ENCODE measurements around the gene SYCP2L. TPM values are rescaled to one million over a fixed set of nuclear protein-coding genes. Genes with fewer than 3 reads are reported as not detected.
"Not testable (repeated sequence)": the region's sequence is repeated elsewhere in the genome, so short reads cannot be mapped to it uniquely, and the experiment has no call there.

SYCP2L gene
- total and polyA plus RNA-seq, 2 experiments from 2014 or later = 0.13 TPM; not detected in 1

GRCh38 chr6:10908228-10908627, 21.4 kb downstream of the SYCP2L start:
- no peaks in the 10 kb centered on the region for H3K9me2 ChIP-seq (ENCODE audit: insufficient read depth)
- in situ Hi-C loops (cut with MboI) = no loop called here
- no peaks in the 10 kb centered on the region for H3K4me1 ChIP-seq (ENCODE audit: insufficient read depth)
- DNase-seq = no peak
- no peaks in the 10 kb centered on the region for H3K9me3 ChIP-seq (ENCODE audit: low read depth)
- no peak overlapping the region for H3K27ac ChIP-seq
- no peak overlapping the region for H3K4me3 ChIP-seq
- 71 to 81% methylated on average over 1 of the region's 1 CpG for WGBS, 2 experiments (ENCODE audit: low coverage in 1 of 2, low lambda C conversion rate in 2 of 2, missing lambda C conversion rate in 2 of 2)
- H4K20me1 ChIP-seq (ENCODE audit: insufficient read depth) = no peaks in the 10 kb centered on the region
- TF ChIP-seq EZH2phosphoT487 (IDR thresholded peaks at IDR 0.05; ENCODE audit: insufficient read depth, low read depth) = no peak
- no peak for TF ChIP-seq EZH2 (IDR thresholded peaks at IDR 0.05; ENCODE audit: insufficient read depth, poor library complexity, severe bottlenecking)
- no peak overlapping the region for H3K9ac ChIP-seq
- H3F3A ChIP-seq (ENCODE audit: insufficient read depth) = no peaks in the 10 kb centered on the region
- H3K4me2 ChIP-seq (ENCODE audit: unreplicated experiment) = no peak overlapping the region
- no peaks in the 10 kb centered on the region for H3K79me2 ChIP-seq (ENCODE audit: insufficient read depth)
- no peak overlapping the region for H2AFZ ChIP-seq
- no peaks in the 10 kb centered on the region for H3K27me3 ChIP-seq (replicated peaks; ENCODE audit: insufficient read depth)
- no peaks in the 10 kb centered on the region for H3K36me3 ChIP-seq (ENCODE audit: low read depth)

- H4K20me1 ChIP-seq (ENCODE audit: insufficient read depth); H3K9me2 ChIP-seq (ENCODE audit: insufficient read depth); H3K9me3 ChIP-seq (ENCODE audit: low read depth); H3K27me3 ChIP-seq (replicated peaks; ENCODE audit: insufficient read depth); H3K27ac ChIP-seq; H3K4me2 ChIP-seq (ENCODE audit: unreplicated experiment); in situ Hi-C loops (cut with MboI); H3K36me3 ChIP-seq (ENCODE audit: low read depth); H3K9ac ChIP-seq; H3K79me2 ChIP-seq (ENCODE audit: insufficient read depth); H2AFZ ChIP-seq; H3F3A ChIP-seq (ENCODE audit: insufficient read depth); H3K4me1 ChIP-seq (ENCODE audit: insufficient read depth); H3K4me3 ChIP-seq; DNase-seq: not testable (repeated sequence)
- WGBS, 2 experiments (ENCODE audit: low coverage in 1 of 2, low lambda C conversion rate in 2 of 2, missing lambda C conversion rate in 2 of 2) = 87 to 89% methylated on average over 3 of the region's 3 CpGs
These were observed 32.7 kb downstream of the SYCP2L start for GRCh38 chr6:10919520-10919919.

- WGBS, 2 experiments (ENCODE audit: low coverage in 1 of 2, low lambda C conversion rate in 2 of 2, missing lambda C conversion rate in 2 of 2) = 5% methylated on average over 1 of the region's 1 CpG
- Histone ChIP-seq H3K4me1 (ENCODE audit: insufficient read depth) (no peaks in the 10 kb centered on the region), H3K27me3 (replicated peaks; ENCODE audit: insufficient read depth) (peaks cover 17% of the 10 kb centered on the region; the same call in 1 of the 2 replicates), H3K9me3 (ENCODE audit: low read depth) (no peaks in the 10 kb centered on the region), H3K4me3 (no peak overlapping the region), H3K27ac (no peak overlapping the region), H3F3A (ENCODE audit: insufficient read depth) (no peaks in the 10 kb centered on the region), H3K79me2 (ENCODE audit: insufficient read depth) (no peaks in the 10 kb centered on the region), H3K4me2 (ENCODE audit: unreplicated experiment) (no peak overlapping the region), H3K9me2 (ENCODE audit: insufficient read depth) (no peaks in the 10 kb centered on the region), H3K9ac (no peak overlapping the region), H2AFZ (no peak overlapping the region), H3K36me3 (ENCODE audit: low read depth) (no peaks in the 10 kb centered on the region), H4K20me1 (ENCODE audit: insufficient read depth) (no peaks in the 10 kb centered on the region)
- in situ Hi-C loops (cut with MboI) = no loop called here
- TF ChIP-seq EZH2phosphoT487 (IDR thresholded peaks at IDR 0.05; ENCODE audit: insufficient read depth, low read depth) (no peak), EZH2 (IDR thresholded peaks at IDR 0.05; ENCODE audit: insufficient read depth, poor library complexity, severe bottlenecking) (no peak)
- DNase-seq = no peak
These were observed 46.3 kb downstream of the SYCP2L start for GRCh38 chr6:10933126-10933525.

- H3F3A ChIP-seq (ENCODE audit: insufficient read depth) = no peaks in the 10 kb centered on the region
- H3K9ac ChIP-seq = no peak overlapping the region
- H3K79me2 ChIP-seq (ENCODE audit: insufficient read depth) = no peaks in the 10 kb centered on the region
- DNase-seq = no peak
- H3K27me3 ChIP-seq (replicated peaks; ENCODE audit: insufficient read depth) = peaks cover 13% of the 10 kb centered on the region; the same call in 1 of the 2 replicates
- 66 to 74% methylated on average over 2 of the region's 2 CpGs for WGBS, 2 experiments (ENCODE audit: low coverage in 1 of 2, low lambda C conversion rate in 2 of 2, missing lambda C conversion rate in 2 of 2)
- H3K36me3 ChIP-seq (ENCODE audit: low read depth) = no peaks in the 10 kb centered on the region
- no peak overlapping the region for H3K4me2 ChIP-seq (ENCODE audit: unreplicated experiment)
- H3K9me3 ChIP-seq (ENCODE audit: low read depth) = no peaks in the 10 kb centered on the region
- no peak overlapping the region for H2AFZ ChIP-seq
- H3K27ac ChIP-seq = no peak overlapping the region
- in situ Hi-C loops (cut with MboI) = no loop called here
- no peaks in the 10 kb centered on the region for H3K4me1 ChIP-seq (ENCODE audit: insufficient read depth)
- no peak overlapping the region for H3K4me3 ChIP-seq
- TF ChIP-seq EZH2phosphoT487 (IDR thresholded peaks at IDR 0.05; ENCODE audit: insufficient read depth, low read depth) = no peak
- no peak for TF ChIP-seq EZH2 (IDR thresholded peaks at IDR 0.05; ENCODE audit: insufficient read depth, poor library complexity, severe bottlenecking)
- H4K20me1 ChIP-seq (ENCODE audit: insufficient read depth) = no peaks in the 10 kb centered on the region
- H3K9me2 ChIP-seq (ENCODE audit: insufficient read depth) = no peaks in the 10 kb centered on the region
These were observed 53.0 kb downstream of the SYCP2L start for GRCh38 chr6:10939840-10940239.

- H4K20me1 ChIP-seq (ENCODE audit: insufficient read depth) = no peaks in the 10 kb centered on the region
- TF ChIP-seq EZH2 (IDR thresholded peaks at IDR 0.05; ENCODE audit: insufficient read depth, poor library complexity, severe bottlenecking) (no peak), EZH2phosphoT487 (IDR thresholded peaks at IDR 0.05; ENCODE audit: insufficient read depth, low read depth) (no peak)
- H3K36me3 ChIP-seq (ENCODE audit: low read depth) = no peaks in the 10 kb centered on the region
- 23 to 33% methylated on average over 1 of the region's 1 CpG for WGBS, 2 experiments (ENCODE audit: low coverage in 1 of 2, low lambda C conversion rate in 2 of 2, missing lambda C conversion rate in 2 of 2)
- no peaks in the 10 kb centered on the region for H3K9me3 ChIP-seq (ENCODE audit: low read depth)
- H3K4me2 ChIP-seq (ENCODE audit: unreplicated experiment) = no peak overlapping the region
- no peaks in the 10 kb centered on the region for H3K9me2 ChIP-seq (ENCODE audit: insufficient read depth)
- DNase-seq = no peak
- no peak overlapping the region for H3K4me3 ChIP-seq
- no peak overlapping the region for H2AFZ ChIP-seq
- H3K4me1 ChIP-seq (ENCODE audit: insufficient read depth) = no peaks in the 10 kb centered on the region
- no peak overlapping the region for H3K9ac ChIP-seq
- in situ Hi-C loops (cut with MboI) = no loop called here
- H3F3A ChIP-seq (ENCODE audit: insufficient read depth) = no peaks in the 10 kb centered on the region
- H3K27me3 ChIP-seq (replicated peaks; ENCODE audit: insufficient read depth) = no peaks in the 10 kb centered on the region
- H3K79me2 ChIP-seq (ENCODE audit: insufficient read depth) = no peaks in the 10 kb centered on the region
- H3K27ac ChIP-seq = no peak overlapping the region
These were observed 59.0 kb downstream of the SYCP2L start for GRCh38 chr6:10945845-10946244.
